ENCODE results near the gene NSRP1. TPM values are rescaled to one million over a fixed set of nuclear protein-coding genes. Genes with fewer than 3 reads are reported as not detected.
A peak's percentile ranks its signal among the peaks of the same experiment; 100 is the strongest.

The NSRP1 gene
- total and polyA plus RNA-seq, 2 of the 4 experiments (the other 2 are of a cell fraction): 3.4 to 14.2 TPM

GRCh38 chr17:30104575-30105339 lies 11.9 kb upstream of the NSRP1 start (continued):
- TF ChIP-seq CEBPB (IDR thresholded peaks at IDR 0.05; ENCODE audit: low read depth, low read length): peak; percentile 68
- no peak for TF ChIP-seq POLR2A (IDR thresholded peaks at IDR 0.05; ENCODE audit: low read depth, low read length)
- peak; percentile 67 for TF ChIP-seq SMC3 (IDR thresholded peaks at IDR 0.05; ENCODE audit: low read depth, low read length)

GRCh38 chr17:30112794-30113193 lies 3.8 kb upstream of the NSRP1 start:
- Histone ChIP-seq H2AK5ac (ENCODE audit: low read depth, low read length) (no peak overlapping the region), H3K56ac (ENCODE audit: extremely low read depth, insufficient read depth, low read length) (no peak overlapping the region), H3K79me1 (ENCODE audit: low read depth in 1 of 2, low read length in 2 of 2) (peaks cover 0 to 11% of the 10 kb centered on the region in 2 experiments; a peak in 2 of 4 replicates), H2BK20ac (ENCODE audit: low read depth, low read length) (no peak overlapping the region), H3K18ac (ENCODE audit: low read depth, low read length) (no peak overlapping the region), H3K9me3 (ENCODE audit: control insufficient read depth, insufficient read depth, low read length) (no peaks in the 10 kb centered on the region), H4K91ac (ENCODE audit: insufficient read depth, low read depth, low read length) (no peak overlapping the region), H3K27ac (ENCODE audit: insufficient read depth, low read length) (no peak overlapping the region), H3K4ac (ENCODE audit: low read depth, low read length) (no peak overlapping the region), H3K27me3 (ENCODE audit: control insufficient read depth, insufficient read depth, low read length) (no peaks in the 10 kb centered on the region; the same call in 1 of the 2 replicates), H3K4me3 (ENCODE audit: insufficient read depth, low read depth, low read length) (no peak overlapping the region), H2AFZ (replicated peaks; ENCODE audit: low read length, poor library complexity) (no peak overlapping the region), H3K4me2 (ENCODE audit: low read depth, low read length) (no peak overlapping the region), H3K4me1 (ENCODE audit: control insufficient read depth, insufficient read depth, low read length) (no peaks in the 10 kb centered on the region), H2AK9ac (replicated peaks; ENCODE audit: low read depth, low read length, poor library complexity) (no peak overlapping the region), H3K23ac (ENCODE audit: low read depth, low read length) (no peak overlapping the region), H3K9ac (ENCODE audit: low read depth, low read length) (no peak overlapping the region), H2BK5ac (ENCODE audit: low read depth, low read length, poor library complexity, severe bottlenecking) (no peak overlapping the region), H4K5ac (ENCODE audit: low read depth, low read length) (no peak overlapping the region), H4K8ac (ENCODE audit: low read depth in 2 of 2, low read length in 2 of 2) (no peak overlapping the region), H2BK15ac (ENCODE audit: low read depth, low read length) (no peak overlapping the region), H3K14ac (replicated peaks; ENCODE audit: low read depth, low read length) (no peak overlapping the region), H3K36me3 (ENCODE audit: control insufficient read depth, insufficient read depth, low read length) (no peaks in the 10 kb centered on the region), H4K20me1 (ENCODE audit: insufficient read depth, low read length) (no peaks in the 10 kb centered on the region; the same call in 1 of the 2 replicates), H2BK120ac (ENCODE audit: low read depth, low read length) (no peak overlapping the region), H3K9me1 (ENCODE audit: insufficient read depth, low read length) (no peaks in the 10 kb centered on the region)
- DNase-seq (no peak), ATAC-seq (ENCODE audit: low read depth) (no peak)
- POLR2A ChIA-PET (ENCODE audit: unreplicated experiment): no interaction called here
- in situ Hi-C loops (cut with MboI; ENCODE audit: low sequenced_read_pairs): no loop called here
- TF ChIP-seq BHLHE40 (IDR thresholded peaks at IDR 0.05; ENCODE audit: low read depth, low read length): no peak
- TF ChIP-seq, protein P1, sequence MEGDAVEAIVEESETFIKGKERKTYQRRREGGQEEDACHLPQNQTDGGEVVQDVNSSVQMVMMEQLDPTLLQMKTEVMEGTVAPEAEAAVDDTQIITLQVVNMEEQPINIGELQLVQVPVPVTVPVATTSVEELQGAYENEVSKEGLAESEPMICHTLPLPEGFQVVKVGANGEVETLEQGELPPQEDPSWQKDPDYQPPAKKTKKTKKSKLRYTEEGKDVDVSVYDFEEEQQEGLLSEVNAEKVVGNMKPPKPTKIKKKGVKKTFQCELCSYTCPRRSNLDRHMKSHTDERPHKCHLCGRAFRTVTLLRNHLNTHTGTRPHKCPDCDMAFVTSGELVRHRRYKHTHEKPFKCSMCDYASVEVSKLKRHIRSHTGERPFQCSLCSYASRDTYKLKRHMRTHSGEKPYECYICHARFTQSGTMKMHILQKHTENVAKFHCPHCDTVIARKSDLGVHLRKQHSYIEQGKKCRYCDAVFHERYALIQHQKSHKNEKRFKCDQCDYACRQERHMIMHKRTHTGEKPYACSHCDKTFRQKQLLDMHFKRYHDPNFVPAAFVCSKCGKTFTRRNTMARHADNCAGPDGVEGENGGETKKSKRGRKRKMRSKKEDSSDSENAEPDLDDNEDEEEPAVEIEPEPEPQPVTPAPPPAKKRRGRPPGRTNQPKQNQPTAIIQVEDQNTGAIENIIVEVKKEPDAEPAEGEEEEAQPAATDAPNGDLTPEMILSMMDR (conservative IDR thresholded peaks at IDR 0.05; ENCODE audit: low read depth, low read length): no peak
- no peak for TF ChIP-seq MAFK (IDR thresholded peaks at IDR 0.05; ENCODE audit: low read depth, low read length)
- no peak for TF ChIP-seq MXI1 (IDR thresholded peaks at IDR 0.05; ENCODE audit: borderline replicate concordance, low read depth, low read length)
- CTCF ChIA-PET: interaction anchor here (1.5 to 3.4 kb wide), 2 partner anchors 8 to 20 kb away, joined by 4 to 21 read pairs; no protein-coding TSS in a partner anchor
- intact Hi-C loops (cut with micrococcal nuclease): no loop called here
- dilution Hi-C loops (cut with HindIII; ENCODE audit: low sequenced_read_pairs, unreplicated experiment): no loop called here
- no TSS peak for BruUV-seq (replicated peaks)

All from IMR-90 (cell line).